ENCODE data around the gene EHMT1. TPM values are rescaled to one million over a fixed set of nuclear protein-coding genes. Genes with fewer than 3 reads are reported as not detected.

EHMT1 gene
- total RNA-seq, 2 experiments from 2014 or later, result 80.6 to 87.8 TPM

DNA sequence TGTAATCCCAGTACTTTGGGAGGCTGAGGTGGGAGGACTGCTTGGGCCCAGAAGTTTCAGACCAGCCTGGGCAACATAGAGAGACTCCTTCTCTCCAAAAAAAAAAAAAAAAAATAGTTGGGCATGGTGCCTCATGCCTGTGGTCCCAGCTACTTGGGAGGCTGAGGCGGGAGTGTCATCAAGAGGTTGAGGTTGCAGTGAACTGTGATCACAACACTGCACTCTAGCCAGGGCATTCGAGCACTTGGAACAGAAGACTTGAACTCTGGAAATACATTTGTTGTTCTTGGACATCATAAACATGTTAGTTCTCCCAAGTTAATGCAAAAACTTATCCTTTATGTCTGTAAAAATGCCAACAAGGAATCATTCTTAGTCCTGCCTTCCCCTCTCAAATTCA, 29.6 kb downstream of the EHMT1 start:
- peaks cover 45% of the 10 kb centered on the region for H3K36me3 ChIP-seq (ENCODE audit: insufficient read depth, low read length)
- H3K27me3 Mint-ChIP-seq, result no peaks in the 10 kb centered on the region
- peaks cover 43% of the 10 kb centered on the region for H3K4me1 Mint-ChIP-seq (ENCODE audit: low read depth)
- H3K4me1 ChIP-seq (ENCODE audit: insufficient read depth, low read length), result peaks cover 21% of the 10 kb centered on the region
- intact Hi-C loops (cut with DNase I, micrococcal nuclease), result no loop called here
- no peak for TF ChIP-seq CTCF (IDR thresholded peaks at IDR 0.05)
- H3K9me3 Mint-ChIP-seq, result no peaks in the 10 kb centered on the region
- no peak for DNase-seq
- H3K36me3 Mint-ChIP-seq (ENCODE audit: low read depth), result peaks cover 66% of the 10 kb centered on the region
- H3K4me3 ChIP-seq (ENCODE audit: low read length), result no peak overlapping the region
- no peak for ATAC-seq (ENCODE audit: poor library complexity)
- ChIA-PET CTCF (interaction anchor here (0.6 kb wide), 1 partner anchor 20 kb away, joined by 4 read pairs; no protein-coding TSS in a partner anchor), POLR2A (interaction anchor here (0.5 kb wide), 1 partner anchor 8 kb away, joined by 3 read pairs; no protein-coding TSS in a partner anchor)
- H3K9me3 ChIP-seq (ENCODE audit: control insufficient read depth in 1 of 2, insufficient read depth in 1 of 2, low read length in 2 of 2), result no peaks in the 10 kb centered on the region
- H3K27ac ChIP-seq (ENCODE audit: low read depth in 1 of 2, low read length in 2 of 2), result no peak overlapping the region
- no peaks in the 10 kb centered on the region for H3K27me3 ChIP-seq (ENCODE audit: control insufficient read depth in 1 of 2, insufficient read depth in 2 of 2, low read length in 2 of 2)
- no peak overlapping the region for H3K27ac Mint-ChIP-seq
- no peak overlapping the region for H3K4me3 Mint-ChIP-seq

- H3K36me3 Mint-ChIP-seq (ENCODE audit: low read depth), result peaks cover 70% of the 10 kb centered on the region
- H3K9me3 Mint-ChIP-seq, result no peaks in the 10 kb centered on the region
- ChIA-PET CTCF (no interaction called here), POLR2A (interaction anchor here (1.4 kb wide), 1 partner anchor 9 kb away, joined by 3 read pairs; no protein-coding TSS in a partner anchor)
- ATAC-seq (ENCODE audit: poor library complexity) (no peak), DNase-seq (peak in 1 of 14 experiments; percentile 12)
- Histone ChIP-seq H3K4me3 (ENCODE audit: low read length) (no peak overlapping the region), H3K27me3 (ENCODE audit: control insufficient read depth in 1 of 2, insufficient read depth in 2 of 2, low read length in 2 of 2) (no peaks in the 10 kb centered on the region), H3K4me1 (ENCODE audit: insufficient read depth, low read length) (peaks cover 21% of the 10 kb centered on the region), H3K36me3 (ENCODE audit: insufficient read depth, low read length) (peaks cover 38% of the 10 kb centered on the region), H3K9me3 (ENCODE audit: control insufficient read depth in 1 of 2, insufficient read depth in 1 of 2, low read length in 2 of 2) (no peaks in the 10 kb centered on the region), H3K27ac (ENCODE audit: low read depth in 1 of 2, low read length in 2 of 2) (no peak overlapping the region)
- peaks cover 43% of the 10 kb centered on the region for H3K4me1 Mint-ChIP-seq (ENCODE audit: low read depth)
- no peaks in the 10 kb centered on the region for H3K27me3 Mint-ChIP-seq
- H3K27ac Mint-ChIP-seq, result no peak overlapping the region
- intact Hi-C loops (cut with DNase I, micrococcal nuclease), result no loop called here
- no peak for TF ChIP-seq CTCF (IDR thresholded peaks at IDR 0.05)
- no peak overlapping the region for H3K4me3 Mint-ChIP-seq
Measured at GRCh38 chr9:137649553-137649952, 30.7 kb downstream of the EHMT1 start.

GRCh38 chr9:137650259-137650658, 31.5 kb downstream of the EHMT1 start:
- no peak for TF ChIP-seq CTCF (IDR thresholded peaks at IDR 0.05)
- no peaks in the 10 kb centered on the region for H3K27me3 Mint-ChIP-seq
- Histone ChIP-seq H3K9me3 (ENCODE audit: control insufficient read depth in 1 of 2, insufficient read depth in 1 of 2, low read length in 2 of 2) (no peaks in the 10 kb centered on the region), H3K4me3 (ENCODE audit: low read length) (no peak overlapping the region), H3K4me1 (ENCODE audit: insufficient read depth, low read length) (peaks cover 21% of the 10 kb centered on the region), H3K36me3 (ENCODE audit: insufficient read depth, low read length) (peaks cover 38% of the 10 kb centered on the region), H3K27ac (ENCODE audit: low read depth in 1 of 2, low read length in 2 of 2) (no peak overlapping the region), H3K27me3 (ENCODE audit: control insufficient read depth in 1 of 2, insufficient read depth in 2 of 2, low read length in 2 of 2) (no peaks in the 10 kb centered on the region)
- ATAC-seq (ENCODE audit: poor library complexity), result no peak
- H3K4me1 Mint-ChIP-seq (ENCODE audit: low read depth), result peaks cover 40% of the 10 kb centered on the region
- H3K36me3 Mint-ChIP-seq (ENCODE audit: low read depth), result peaks cover 69% of the 10 kb centered on the region
- H3K27ac Mint-ChIP-seq, result no peak overlapping the region
- H3K9me3 Mint-ChIP-seq, result no peaks in the 10 kb centered on the region
- ChIA-PET POLR2A (interaction anchor here (1.4 kb wide), 1 partner anchor 10 kb away, joined by 3 read pairs; no protein-coding TSS in a partner anchor), CTCF (no interaction called here)
- no peak overlapping the region for H3K4me3 Mint-ChIP-seq
- DNase-seq, result no peak
- intact Hi-C loops (cut with DNase I, micrococcal nuclease), result no loop called here

All from CD4-positive, alpha-beta T cell (primary cell).